HepG2 (cell line): Measurements from ENCODE around the gene FITM1. TPM values are rescaled to one million over a fixed set of nuclear protein-coding genes. Genes with fewer than 3 reads are reported as not detected.
A peak's percentile ranks its signal among the peaks of the same experiment; 100 is the strongest.

ENCODE experiments used
- ATF7 ChIP-seq, 2 experiments: fragments of 450-650 bp in 1 of 2; sonication (generic) in 1 of 2; formaldehyde crosslinking in 1 of 2; IDR thresholded peaks; 2 replicates each; pipeline versions ENCODE4 v1.4.0 to v1.6.1; 2016 to 2020; ENCODE audit warnings: antibody characterized with exemption in 1 of 2, mild to moderate bottlenecking in 1 of 2, missing genetic modification reagents in 1 of 2
- HHEX ChIP-seq: IDR thresholded peaks from 2 replicates; pipeline ENCODE4 v1.6.1; 2016; ENCODE audit warnings: control low read depth
- HNRNPH1 ChIP-seq: fragments of 200-400 bp; formaldehyde crosslinking; optimal IDR thresholded peaks from 2 replicates; pipeline ENCODE3; 2017; ENCODE audit warnings: mild to moderate bottlenecking, low read depth, low read length
- HOXA3 ChIP-seq: sonication (generic); formaldehyde crosslinking; IDR thresholded peaks from 2 replicates; pipeline ENCODE4 v1.5.0; 2020; ENCODE audit warnings: missing genetic modification reagents
- MATR3 ChIP-seq: sonication (generic); formaldehyde crosslinking; IDR thresholded peaks from 2 replicates; pipeline ENCODE4 v1.4.0; 2020; ENCODE audit warnings: missing genetic modification reagents
- NFIB ChIP-seq: sonication (generic); formaldehyde crosslinking; IDR thresholded peaks from 2 replicates; pipeline ENCODE4 v1.9.0; 2021; ENCODE audit warnings: missing genetic modification reagents, mild to moderate bottlenecking, borderline replicate concordance
- NONO ChIP-seq, 2 experiments: fragments of 450-650 bp in 1 of 2; sonication (generic) in 1 of 2; formaldehyde crosslinking in 1 of 2; IDR thresholded peaks in 1 of 2; conservative IDR thresholded peaks in 1 of 2; 2 replicates each; pipeline versions ENCODE4 v1.6.1 to v1.8.0; 2017 to 2022; ENCODE audit warnings: mild to moderate bottlenecking in 1 of 2, missing genetic modification reagents in 1 of 2, moderate library complexity in 1 of 2
- NR2F6 ChIP-seq, 2 experiments: IDR thresholded peaks; 2 replicates each; pipeline ENCODE4 v1.6.1; 2016; ENCODE audit warnings: antibody characterized with exemption in 1 of 2, mild to moderate bottlenecking in 1 of 2
- TEAD2 ChIP-seq: sonication (generic); formaldehyde crosslinking; IDR thresholded peaks from 2 replicates; pipeline ENCODE4 v1.9.0; 2021; ENCODE audit warnings: missing genetic modification reagents
- ZBTB1 ChIP-seq: sonication (generic); formaldehyde crosslinking; IDR thresholded peaks from 2 replicates; pipeline ENCODE4 v1.4.0; 2020; ENCODE audit warnings: missing genetic modification reagents, borderline replicate concordance
- ZFP1 ChIP-seq: IDR thresholded peaks from 2 replicates; pipeline ENCODE4 v1.6.1; 2016
- ZNF343 ChIP-seq: sonication (generic); formaldehyde crosslinking; IDR thresholded peaks from 2 replicates; pipeline ENCODE4 v1.4.0; 2020; ENCODE audit warnings: mild to moderate bottlenecking, missing genetic modification reagents
- ZNF563 ChIP-seq: sonication (generic); formaldehyde crosslinking; IDR thresholded peaks from 2 replicates; pipeline ENCODE4 v1.8.0; 2022; ENCODE audit warnings: mild to moderate bottlenecking, moderate library complexity, missing genetic modification reagents
- ZNF768 ChIP-seq: sonication (generic); formaldehyde crosslinking; IDR thresholded peaks from 2 replicates; pipeline ENCODE4 v1.4.0; 2020; ENCODE audit warnings: missing genetic modification reagents
- ZNF883 ChIP-seq: sonication (generic); formaldehyde crosslinking; IDR thresholded peaks from 2 replicates; pipeline ENCODE4 v1.5.1; 2020; ENCODE audit warnings: mild to moderate bottlenecking, missing genetic modification reagents; ENCODE audit errors: not compliant biosample characterization
- ZSCAN22 ChIP-seq: sonication (generic); formaldehyde crosslinking; IDR thresholded peaks from 2 replicates; pipeline ENCODE4 v1.4.0; 2020; ENCODE audit warnings: mild to moderate bottlenecking, missing genetic modification reagents
- polyA plus RNA-seq, 8 experiments: library from polyadenylated mRNA; depleted of rRNA in 3 of 8; stranded (reverse) in 7 of 8; unstranded in 1 of 8; fragments of >200 nt; fragmentation: Illumina TruSeq in 4 of 8; extraction: Trizol in 4 of 8; gene quantifications; 2 replicates each; pipeline versions ENCODE4 v1.2.1 to v1.2.3, GENCODE V29; 2011 to 2016; ENCODE audit warnings: low read depth in 4 of 8, missing spikeins in 1 of 8, mixed read lengths in 1 of 8; ENCODE audit not compliant: insufficient read depth in 1 of 8
- total RNA-seq, 5 experiments: library from RNA; depleted of rRNA; stranded (reverse); fragments of >200 nt; fragmentation: Illumina TruSeq; extraction: Trizol; gene quantifications; 2 replicates each; pipeline ENCODE4 v1.2.3, GENCODE V29; 2016; ENCODE audit warnings: low read depth in 1 of 5
- TF ChIP-seq, protein P1 (sequence below): sonication (generic); formaldehyde crosslinking; IDR thresholded peaks from 2 replicates; pipeline ENCODE4 v1.5.1; 2020; ENCODE audit warnings: missing genetic modification reagents, mild to moderate bottlenecking, borderline replicate concordance
- TF ChIP-seq, protein P2 (sequence below): IDR thresholded peaks from 2 replicates; pipeline ENCODE4 v1.6.1; 2012; ENCODE audit warnings: low read depth, low read length, improper control_type of control experiment
- TF ChIP-seq, protein P3 (sequence below): sonication (generic); formaldehyde crosslinking; IDR thresholded peaks from 2 replicates; pipeline ENCODE4 v1.5.1; 2020; ENCODE audit warnings: mild to moderate bottlenecking, missing genetic modification reagents, moderate library complexity
- TF ChIP-seq, protein P4 (sequence below): sonication (generic); formaldehyde crosslinking; IDR thresholded peaks from 2 replicates; pipeline ENCODE4 v1.8.1; 2022; ENCODE audit warnings: low read depth, mild to moderate bottlenecking, missing genetic modification reagents

The FITM1 gene
- total and polyA plus RNA-seq, 2 of the 13 experiments (the other 11 are each of a cell fraction or from before 2014, with no cell fraction given) = 2.7 to 5.8 TPM

DNA sequence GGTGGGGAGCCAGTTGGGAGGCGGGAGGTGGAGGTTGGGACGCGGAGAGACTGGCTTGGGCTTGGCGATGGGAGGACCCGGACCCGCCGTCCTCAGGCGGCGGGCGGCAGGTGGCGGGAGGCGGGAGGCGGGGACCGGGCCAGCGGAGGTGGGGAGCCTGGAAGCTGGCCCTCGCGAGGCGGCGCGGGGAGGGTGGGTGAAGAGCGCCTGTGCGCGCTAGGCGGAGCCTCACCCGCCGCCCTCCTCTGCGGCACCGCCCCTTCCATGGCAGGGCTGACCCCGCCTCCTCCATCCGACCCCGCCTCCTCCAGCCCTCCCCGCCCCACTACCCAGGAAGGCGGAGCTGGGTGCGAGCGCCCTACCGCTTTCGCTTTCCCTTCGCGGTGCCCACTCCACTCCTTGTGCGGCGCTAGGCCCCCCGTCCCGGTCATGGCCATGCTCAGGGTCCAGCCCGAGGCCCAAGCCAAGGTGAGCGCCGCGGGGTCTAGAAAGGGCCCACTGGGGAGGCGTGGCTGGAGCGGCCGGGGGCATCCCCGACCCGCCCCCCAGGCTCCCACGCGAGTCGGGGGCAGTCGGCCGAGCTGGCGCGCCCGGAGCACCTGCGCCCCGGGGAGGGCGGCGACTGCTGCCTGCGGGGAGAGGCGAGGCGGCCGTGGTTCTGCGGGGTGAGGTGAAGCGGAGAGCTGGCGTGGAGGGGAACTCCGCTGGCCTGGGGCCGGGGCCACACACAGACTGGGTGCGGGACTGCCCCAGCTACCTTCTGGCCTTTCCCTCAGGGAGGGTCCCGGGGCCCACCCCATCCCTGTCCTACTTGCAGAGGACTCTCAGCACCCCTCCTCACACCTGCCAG lies 5.6 kb downstream of the FITM1 start, which contains the start of gene PSME1 (continued):
- TF ChIP-seq, protein P1, sequence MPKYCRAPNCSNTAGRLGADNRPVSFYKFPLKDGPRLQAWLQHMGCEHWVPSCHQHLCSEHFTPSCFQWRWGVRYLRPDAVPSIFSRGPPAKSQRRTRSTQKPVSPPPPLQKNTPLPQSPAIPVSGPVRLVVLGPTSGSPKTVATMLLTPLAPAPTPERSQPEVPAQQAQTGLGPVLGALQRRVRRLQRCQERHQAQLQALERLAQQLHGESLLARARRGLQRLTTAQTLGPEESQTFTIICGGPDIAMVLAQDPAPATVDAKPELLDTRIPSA (CRISPR knock-in tag) = no peak
- no peak for TF ChIP-seq NFIB (CRISPR knock-in tag)
- TF ChIP-seq HOXA3 = peak; percentile 89
- TF ChIP-seq ZNF563 = no peak
- TF ChIP-seq, protein P2, sequence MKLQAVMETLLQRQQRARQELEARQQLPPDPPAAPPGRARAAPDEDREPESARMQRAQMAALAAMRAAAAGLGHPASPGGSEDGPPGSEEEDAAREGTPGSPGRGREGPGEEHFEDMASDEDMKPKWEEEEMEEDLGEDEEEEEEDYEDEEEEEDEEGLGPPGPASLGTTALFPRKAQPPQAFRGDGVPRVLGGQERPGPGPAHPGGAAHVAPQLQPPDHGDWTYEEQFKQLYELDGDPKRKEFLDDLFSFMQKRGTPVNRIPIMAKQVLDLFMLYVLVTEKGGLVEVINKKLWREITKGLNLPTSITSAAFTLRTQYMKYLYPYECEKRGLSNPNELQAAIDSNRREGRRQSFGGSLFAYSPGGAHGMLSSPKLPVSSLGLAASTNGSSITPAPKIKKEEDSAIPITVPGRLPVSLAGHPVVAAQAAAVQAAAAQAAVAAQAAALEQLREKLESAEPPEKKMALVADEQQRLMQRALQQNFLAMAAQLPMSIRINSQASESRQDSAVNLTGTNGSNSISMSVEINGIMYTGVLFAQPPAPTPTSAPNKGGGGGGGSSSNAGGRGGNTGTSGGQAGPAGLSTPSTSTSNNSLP = no peak
- no peak for TF ChIP-seq NR2F6 (IDR thresholded peaks at IDR 0.05)
- peak; percentile 72; the same call in 1 of the 2 replicates for TF ChIP-seq NR2F6 (CRISPR knock-in tag; IDR thresholded peaks at IDR 0.05)
- peak; percentile 90 for TF ChIP-seq ZNF883
- TF ChIP-seq ZNF768 (CRISPR knock-in tag) = peak; percentile 83; the same call in 1 of the 2 replicates
- no peak for TF ChIP-seq ZNF343 (CRISPR knock-in tag)
- no peak for TF ChIP-seq ATF7 (IDR thresholded peaks at IDR 0.05)
- TF ChIP-seq ATF7 (CRISPR knock-in tag; IDR thresholded peaks at IDR 0.05) = peak; percentile 63; the same call in 1 of the 2 replicates
- TF ChIP-seq ZBTB1 (CRISPR knock-in tag) = peak; percentile 79; the same call in 1 of the 2 replicates
- no peak for TF ChIP-seq HNRNPH1
- peak; percentile 62; the same call in 1 of the 2 replicates for TF ChIP-seq TEAD2 (CRISPR knock-in tag)
- no peak for TF ChIP-seq NONO (IDR thresholded peaks at IDR 0.05)
- TF ChIP-seq NONO (CRISPR knock-in tag; conservative IDR thresholded peaks at IDR 0.05) = no peak
- TF ChIP-seq, protein P3, sequence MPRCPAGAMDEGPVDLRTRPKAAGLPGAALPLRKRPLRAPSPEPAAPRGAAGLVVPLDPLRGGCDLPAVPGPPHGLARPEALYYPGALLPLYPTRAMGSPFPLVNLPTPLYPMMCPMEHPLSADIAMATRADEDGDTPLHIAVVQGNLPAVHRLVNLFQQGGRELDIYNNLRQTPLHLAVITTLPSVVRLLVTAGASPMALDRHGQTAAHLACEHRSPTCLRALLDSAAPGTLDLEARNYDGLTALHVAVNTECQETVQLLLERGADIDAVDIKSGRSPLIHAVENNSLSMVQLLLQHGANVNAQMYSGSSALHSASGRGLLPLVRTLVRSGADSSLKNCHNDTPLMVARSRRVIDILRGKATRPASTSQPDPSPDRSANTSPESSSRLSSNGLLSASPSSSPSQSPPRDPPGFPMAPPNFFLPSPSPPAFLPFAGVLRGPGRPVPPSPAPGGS (CRISPR knock-in tag) = no peak; the same call in none of the 2 replicates
- 0 out of 2 replicates have a peak, but pooled peaks have one; percentile 58 for TF ChIP-seq MATR3
- TF ChIP-seq ZSCAN22 = no peak
- TF ChIP-seq, protein P4, sequence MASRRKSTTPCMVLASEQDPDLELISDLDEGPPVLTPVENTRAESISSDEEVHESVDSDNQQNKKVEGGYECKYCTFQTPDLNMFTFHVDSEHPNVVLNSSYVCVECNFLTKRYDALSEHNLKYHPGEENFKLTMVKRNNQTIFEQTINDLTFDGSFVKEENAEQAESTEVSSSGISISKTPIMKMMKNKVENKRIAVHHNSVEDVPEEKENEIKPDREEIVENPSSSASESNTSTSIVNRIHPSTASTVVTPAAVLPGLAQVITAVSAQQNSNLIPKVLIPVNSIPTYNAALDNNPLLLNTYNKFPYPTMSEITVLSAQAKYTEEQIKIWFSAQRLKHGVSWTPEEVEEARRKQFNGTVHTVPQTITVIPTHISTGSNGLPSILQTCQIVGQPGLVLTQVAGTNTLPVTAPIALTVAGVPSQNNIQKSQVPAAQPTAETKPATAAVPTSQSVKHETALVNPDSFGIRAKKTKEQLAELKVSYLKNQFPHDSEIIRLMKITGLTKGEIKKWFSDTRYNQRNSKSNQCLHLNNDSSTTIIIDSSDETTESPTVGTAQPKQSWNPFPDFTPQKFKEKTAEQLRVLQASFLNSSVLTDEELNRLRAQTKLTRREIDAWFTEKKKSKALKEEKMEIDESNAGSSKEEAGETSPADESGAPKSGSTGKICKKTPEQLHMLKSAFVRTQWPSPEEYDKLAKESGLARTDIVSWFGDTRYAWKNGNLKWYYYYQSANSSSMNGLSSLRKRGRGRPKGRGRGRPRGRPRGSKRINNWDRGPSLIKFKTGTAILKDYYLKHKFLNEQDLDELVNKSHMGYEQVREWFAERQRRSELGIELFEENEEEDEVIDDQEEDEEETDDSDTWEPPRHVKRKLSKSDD (CRISPR knock-in tag) = peak; percentile 88; the same call in 1 of the 2 replicates
- no peak; the same call in 1 of the 2 replicates for TF ChIP-seq ZFP1 (CRISPR knock-in tag)
- TF ChIP-seq HHEX (CRISPR knock-in tag) = 0 out of 2 replicates have a peak, but pooled peaks have one; percentile 9
